C4-2B (cell line): ENCODE measurements around the gene TMCC3.

Source experiments
- CTCF ChIP-seq: fragments of 450-650 bp; conservative IDR thresholded peaks from 2 replicates; pipeline ENCODE4 v1.5.1; 2017; ENCODE audit warnings: mild to moderate bottlenecking
- ZFX ChIP-seq: fragments of 450-650 bp; IDR thresholded peaks from 2 replicates; pipeline ENCODE4 v1.6.1; 2017

- no peak for TF ChIP-seq CTCF
- no peak for TF ChIP-seq ZFX
Observed at GRCh38 chr12:94670898-94671297, 20.5 kb upstream of the TMCC3 start.
